Endothelial cell (in vitro differentiated cells): ENCODE results near the gene CNIH2. TPM values are rescaled to one million over a fixed set of nuclear protein-coding genes. Genes with fewer than 3 reads are reported as not detected.

Source experiments
- DNase-seq: peaks from one replicate; pipeline ENCODE4 v3.0.0; 2021; ENCODE audit warnings: low spot score
- H3K27ac Mint-ChIP-seq: one replicate; pipeline ENCODE4 v1.8.0; 2021; ENCODE audit warnings: mixed read lengths, inconsistent platforms; ENCODE audit not compliant: unreplicated experiment
- H3K27me3 Mint-ChIP-seq: one replicate; pipeline ENCODE4 v1.8.0; 2021; ENCODE audit warnings: mild to moderate bottlenecking, moderate library complexity, mixed read lengths, inconsistent platforms; ENCODE audit not compliant: unreplicated experiment
- H3K36me3 Mint-ChIP-seq: one replicate; pipeline ENCODE4 v1.8.0; 2021; ENCODE audit warnings: mild to moderate bottlenecking, low read depth, mixed read lengths, inconsistent platforms; ENCODE audit not compliant: unreplicated experiment
- H3K4me1 Mint-ChIP-seq: one replicate; pipeline ENCODE4 v1.8.0; 2021; ENCODE audit warnings: mild to moderate bottlenecking, mixed read lengths, inconsistent platforms; ENCODE audit not compliant: unreplicated experiment
- H3K4me3 Mint-ChIP-seq: one replicate; pipeline ENCODE4 v1.8.0; 2021; ENCODE audit warnings: mild to moderate bottlenecking, mixed read lengths, inconsistent platforms; ENCODE audit not compliant: unreplicated experiment
- H3K9me3 Mint-ChIP-seq: one replicate; pipeline ENCODE4 v1.8.0; 2021; ENCODE audit warnings: mixed read lengths, inconsistent platforms; ENCODE audit not compliant: unreplicated experiment
- CTCF ChIP-seq: fragments of 200-600 bp; sonication (generic); IDR thresholded peaks from one replicate; pipeline ENCODE4 v1.5.0; 2021; ENCODE audit warnings: antibody characterized with exemption; ENCODE audit not compliant: unreplicated experiment
- total RNA-seq: library from RNA; stranded (reverse); fragmentation: NEBNext Ultra II Directional; extraction: Animal tissue kit (Norgen Biotek cat#: 25700); gene quantifications from one replicate; pipeline ENCODE4 v1.2.1, GENCODE V29; 2021; ENCODE audit not compliant: unreplicated experiment

CNIH2 gene
- total RNA-seq, 1 donor from 2014 or later = 1.9 TPM

GRCh38 chr11:66333220-66333877 is 55.4 kb downstream of the CNIH2 start:
- Mint-ChIP-seq H3K36me3 (peaks cover 2% of the 10 kb centered on the region), H3K9me3 (no peaks in the 10 kb centered on the region), H3K27me3 (peaks cover 14% of the 10 kb centered on the region), H3K4me3 (no peak overlapping the region), H3K4me1 (peaks cover 12% of the 10 kb centered on the region), H3K27ac (no peak overlapping the region)
- DNase-seq = no peak
- no peak for TF ChIP-seq CTCF

Other genes with a start within 250 kb of the CNIH2 start
- gene GAL3ST3, start 229.0 kb upstream of the CNIH2 start, total RNA-seq = 0.87 TPM
- 174 TPM for gene SF3B2, start 225.8 kb upstream of the CNIH2 start, total RNA-seq
- 114 TPM for gene PACS1, start 207.9 kb upstream of the CNIH2 start, total RNA-seq
- 35.1 TPM for gene KLC2, start 20.5 kb upstream of the CNIH2 start, total RNA-seq
- 189 TPM for gene RAB1B, start 9.5 kb upstream of the CNIH2 start, total RNA-seq
- gene YIF1A, start 11.0 kb downstream of the CNIH2 start, total RNA-seq = 48.0 TPM
- not detected for gene TMEM151A, start 13.7 kb downstream of the CNIH2 start, total RNA-seq
- gene CD248, start 38.9 kb downstream of the CNIH2 start, total RNA-seq = 2.9 TPM
- gene RIN1, start 58.3 kb downstream of the CNIH2 start, total RNA-seq = 4.8 TPM
- 38.4 TPM for gene BRMS1, start 66.9 kb downstream of the CNIH2 start, total RNA-seq
- 21.4 TPM for gene B4GAT1, start 69.5 kb downstream of the CNIH2 start, total RNA-seq
- gene SLC29A2, start 93.6 kb downstream of the CNIH2 start, total RNA-seq = 5.7 TPM
- gene NPAS4, start 142.9 kb downstream of the CNIH2 start, total RNA-seq = not detected
- gene MRPL11, start 160.7 kb downstream of the CNIH2 start, total RNA-seq = 73.0 TPM
- 2.0 TPM for gene PELI3, start 188.7 kb downstream of the CNIH2 start, total RNA-seq
- 41.3 TPM for gene DPP3, start 202.3 kb downstream of the CNIH2 start, total RNA-seq
- 35.8 TPM for gene BBS1, start 232.5 kb downstream of the CNIH2 start, total RNA-seq